HepG2 (cell line): ENCODE results near the gene GLYATL3. TPM values are rescaled to one million over a fixed set of nuclear protein-coding genes. Genes with fewer than 3 reads are reported as not detected.

Source experiments
- ATF2 ChIP-seq: sonication (generic); formaldehyde crosslinking; IDR thresholded peaks from 2 replicates; pipeline ENCODE4 v1.4.0; 2020; ENCODE audit warnings: missing genetic modification reagents
- BCLAF1 ChIP-seq: fragments of 450-650 bp; IDR thresholded peaks from 2 replicates; pipeline ENCODE4 v1.6.1; 2017; ENCODE audit warnings: mild to moderate bottlenecking
- ELF1 ChIP-seq: sonication (generic); formaldehyde crosslinking; IDR thresholded peaks from 2 replicates; pipeline ENCODE4 v1.4.0; 2020; ENCODE audit warnings: missing genetic modification reagents
- ETV5 ChIP-seq: IDR thresholded peaks from 2 replicates; pipeline ENCODE4 v1.6.1; 2018; ENCODE audit warnings: missing biosample characterization, missing genetic modification reagents, inconsistent platforms, borderline replicate concordance
- FLYWCH1 ChIP-seq: sonication (generic); formaldehyde crosslinking; IDR thresholded peaks from 2 replicates; pipeline ENCODE4 v1.8.1; 2023; ENCODE audit warnings: mild to moderate bottlenecking, missing genetic modification reagents
- GLMP ChIP-seq: sonication (generic); formaldehyde crosslinking; IDR thresholded peaks from 2 replicates; pipeline ENCODE4 v1.9.0; 2021; ENCODE audit warnings: missing genetic modification reagents, mild to moderate bottlenecking, borderline replicate concordance
- GTF2F1 ChIP-seq: fragments of 150-350 bp; IDR thresholded peaks from 2 replicates; pipeline ENCODE4 v1.6.1; 2014; ENCODE audit warnings: low read length
- GTF3A ChIP-seq: sonication (generic); formaldehyde crosslinking; conservative IDR thresholded peaks from 2 replicates; pipeline ENCODE4 v1.4.0; 2020; ENCODE audit warnings: mild to moderate bottlenecking, missing genetic modification reagents
- KDM1A ChIP-seq: IDR thresholded peaks from 2 replicates; pipeline ENCODE4 v1.6.1; 2016; ENCODE audit warnings: missing compliant biosample characterization
- KLF16 ChIP-seq, 2 experiments: sonication (generic) in 1 of 2; formaldehyde crosslinking in 1 of 2; IDR thresholded peaks; 2 replicates each; pipeline versions ENCODE4 v1.6.1 to v1.8.0; 2016 to 2023; ENCODE audit warnings: missing genetic modification reagents in 2 of 2, missing compliant biosample characterization in 1 of 2
- MED13 ChIP-seq: sonication (generic); formaldehyde crosslinking; IDR thresholded peaks from 2 replicates; pipeline ENCODE4 v1.5.0; 2020; ENCODE audit warnings: missing genetic modification reagents
- MTF1 ChIP-seq: sonication (generic); formaldehyde crosslinking; IDR thresholded peaks from 2 replicates; pipeline ENCODE4 v1.5.0; 2020; ENCODE audit warnings: missing genetic modification reagents
- ZBED4 ChIP-seq: sonication (generic); formaldehyde crosslinking; IDR thresholded peaks from 2 replicates; pipeline ENCODE4 v1.4.0; 2020; ENCODE audit warnings: missing genetic modification reagents, borderline replicate concordance
- ZBTB39 ChIP-seq: sonication (generic); formaldehyde crosslinking; IDR thresholded peaks from 2 replicates; pipeline ENCODE4 v1.5.0; 2020; ENCODE audit warnings: missing genetic modification reagents
- ZMYM3 ChIP-seq: sonication (generic); formaldehyde crosslinking; IDR thresholded peaks from 2 replicates; pipeline ENCODE4 v1.5.1; 2020; ENCODE audit warnings: mild to moderate bottlenecking, missing genetic modification reagents
- ZNF558 ChIP-seq: sonication (generic); formaldehyde crosslinking; IDR thresholded peaks from 2 replicates; pipeline ENCODE4 v1.9.0; 2022; ENCODE audit warnings: mild to moderate bottlenecking, missing genetic modification reagents, borderline replicate concordance
- ZNF629 ChIP-seq: sonication (generic); formaldehyde crosslinking; conservative IDR thresholded peaks from 2 replicates; pipeline ENCODE4 v1.5.0; 2020; ENCODE audit warnings: missing genetic modification reagents
- ZNF724P ChIP-seq: sonication (generic); formaldehyde crosslinking; IDR thresholded peaks from 2 replicates; pipeline ENCODE4 v1.8.0; 2022; ENCODE audit warnings: missing genetic modification reagents, borderline replicate concordance
- ZNF768 ChIP-seq: sonication (generic); formaldehyde crosslinking; IDR thresholded peaks from 2 replicates; pipeline ENCODE4 v1.4.0; 2020; ENCODE audit warnings: missing genetic modification reagents
- polyA plus RNA-seq, 8 experiments: library from polyadenylated mRNA; depleted of rRNA in 3 of 8; stranded (reverse) in 7 of 8; unstranded in 1 of 8; fragments of >200 nt; fragmentation: Illumina TruSeq in 4 of 8; extraction: Trizol in 4 of 8; gene quantifications; 2 replicates each; pipeline versions ENCODE4 v1.2.1 to v1.2.3, GENCODE V29; 2011 to 2016; ENCODE audit warnings: low read depth in 4 of 8, missing spikeins in 1 of 8, mixed read lengths in 1 of 8; ENCODE audit not compliant: insufficient read depth in 1 of 8
- total RNA-seq, 5 experiments: library from RNA; depleted of rRNA; stranded (reverse); fragments of >200 nt; fragmentation: Illumina TruSeq; extraction: Trizol; gene quantifications; 2 replicates each; pipeline ENCODE4 v1.2.3, GENCODE V29; 2016; ENCODE audit warnings: low read depth in 1 of 5

Gene GLYATL3
- total and polyA plus RNA-seq, 2 of the 13 experiments (the other 11 are each of a cell fraction or from before 2014, with no cell fraction given), result 0.05 TPM; not detected in 1

GRCh38 chr6:49531774-49532569 lies 32.2 kb downstream of the GLYATL3 start (continued):
- TF ChIP-seq ZNF629 (CRISPR knock-in tag) (no peak), FLYWCH1 (no peak), ELF1 (no peak), ZNF724P (no peak), ZNF768 (CRISPR knock-in tag) (no peak), GTF2F1 (no peak), ZBTB39 (CRISPR knock-in tag) (no peak), GTF3A (CRISPR knock-in tag) (no peak), BCLAF1 (no peak), KLF16 (CRISPR knock-in tag; IDR thresholded peaks at IDR 0.05) (peak in 1 of 2 experiments; percentile 47; a peak in 1 of 4 replicates), GLMP (CRISPR knock-in tag) (no peak), ZBED4 (no peak), ZNF558 (CRISPR knock-in tag) (no peak), MED13 (no peak), MTF1 (CRISPR knock-in tag) (no peak), ETV5 (no peak), KDM1A (CRISPR knock-in tag) (no peak), ATF2 (no peak), ZMYM3 (CRISPR knock-in tag) (no peak)
